Muscle of back (tissue), 11 donors: ENCODE results near the gene AP1G2. TPM values are rescaled to one million over a fixed set of nuclear protein-coding genes. Genes with fewer than 3 reads are reported as not detected.

Experiments used
- DNase-seq, 3 donors: peaks; one replicate each; pipeline versions ENCODE4 v3.0.0 to v3.0.0-alpha.2; 2013
- polyA plus RNA-seq, 10 donors: library from polyadenylated mRNA; unstranded; fragments of 120-200 nt; gene quantifications; one replicate each; pipeline ENCODE4 v1.2.1, GENCODE V29; 2013; ENCODE audit not compliant: insufficient read length in 10 of 10

Gene AP1G2
- polyA plus RNA-seq, 10 donors, result 11.9 to 29.6 (median 17.6) TPM

- DNase-seq, result no peak
Measured at GRCh38 chr14:23558346-23559009, 9.1 kb downstream of the AP1G2 start.

GRCh38 chr14:23557946-23558345 is 9.6 kb downstream of the AP1G2 start:
- no peak for DNase-seq

GRCh38 chr14:23557521-23557920 is 10.1 kb downstream of the AP1G2 start:
- no peak for DNase-seq

GRCh38 chr14:23556700-23557440 is 10.7 kb downstream of the AP1G2 start:
- DNase-seq, result no peak

GRCh38 chr14:23555882-23556699 is 11.5 kb downstream of the AP1G2 start, which contains the start of gene THTPA:
Gene THTPA, plus strand, starts transcription at chr14:23556271. Its CDS starts 487 bp downstream, at chr14:23556758.
- peak; percentile 88 to 98 (median 93) for DNase-seq

- no peak for DNase-seq
Measured at GRCh38 chr14:23555533-23555881, 12.1 kb downstream of the AP1G2 start.

GRCh38 chr14:23551266-23552028 is 16.1 kb downstream of the AP1G2 start, which contains the start of gene ZFHX2:
Gene ZFHX2, minus strand, starts transcription at chr14:23551765. Its CDS starts 16,440 bp downstream, at chr14:23535325.
- peak; percentile 39 to 84 (median 71) for DNase-seq

GRCh38 chr14:23550812-23551265 is 16.8 kb downstream of the AP1G2 start:
- peak in 1 of 3 donors; percentile 23 for DNase-seq

GRCh38 chr14:23550131-23550811 is 17.3 kb downstream of the AP1G2 start:
- no peak for DNase-seq

- DNase-seq, result peak in 1 of 3 donors; percentile 22
Measured at GRCh38 chr14:23548351-23549318, 19.0 kb downstream of the AP1G2 start.

- no peak for DNase-seq
Measured at GRCh38 chr14:23547924-23548323, 19.7 kb downstream of the AP1G2 start.

GRCh38 chr14:23546450-23547035 is 21.0 kb downstream of the AP1G2 start:
- no peak for DNase-seq

- DNase-seq, result no peak
Measured at GRCh38 chr14:23545740-23546365, 21.7 kb downstream of the AP1G2 start.

GRCh38 chr14:23544511-23545447 is 22.8 kb downstream of the AP1G2 start:
- DNase-seq, result peak in 1 of 3 donors; percentile 72

- no peak for DNase-seq
Measured at GRCh38 chr14:23543403-23543802, 24.2 kb downstream of the AP1G2 start.

GRCh38 chr14:23542261-23542660 is 25.3 kb downstream of the AP1G2 start:
- no peak for DNase-seq

- no peak for DNase-seq
Measured at GRCh38 chr14:23540141-23540469, 27.5 kb downstream of the AP1G2 start.
